Astrocyte (in vitro differentiated cells and primary cell): ENCODE results near the gene HABP4. TPM values are rescaled to one million over a fixed set of nuclear protein-coding genes. Genes with fewer than 3 reads are reported as not detected.

Source experiments
- DNase-seq: peaks from one replicate; pipeline ENCODE4 v3.0.0-alpha.2; 2010; ENCODE audit warnings: low read depth
- FAIRE-seq: peaks from 2 replicates; lab custom pipeline; 2011; peaks lifted over from hg19 to GRCh38; lab: Jason Lieb, UNC
- H2AFZ ChIP-seq: 2 replicates; pipeline ENCODE4 v1.6.0; 2012; ENCODE audit warnings: low read depth, low read length, inconsistent platforms
- H3K27ac ChIP-seq: 2 replicates; pipeline ENCODE4 v1.5.1; 2011; ENCODE audit warnings: low read depth, low read length, inconsistent platforms
- H3K27me3 ChIP-seq: 2 replicates; pipeline ENCODE4 v1.6.0; 2011; ENCODE audit warnings: low read length, inconsistent platforms; ENCODE audit not compliant: insufficient read depth
- H3K36me3 ChIP-seq: 2 replicates; pipeline ENCODE4 v1.5.1; 2011; ENCODE audit warnings: low read length, inconsistent platforms; ENCODE audit not compliant: insufficient read depth
- H3K4me1 ChIP-seq: 2 replicates; pipeline ENCODE4 v1.5.1; 2011; ENCODE audit warnings: low read length, inconsistent platforms; ENCODE audit not compliant: insufficient read depth
- H3K4me2 ChIP-seq: 2 replicates; pipeline ENCODE4 v1.6.0; 2012; ENCODE audit warnings: low read length, inconsistent platforms
- H3K4me3 ChIP-seq: 2 replicates; pipeline ENCODE4 v1.5.1; 2011; ENCODE audit warnings: low read depth, mild to moderate bottlenecking, low read length, inconsistent platforms; ENCODE audit not compliant: insufficient read depth
- H3K79me2 ChIP-seq: 2 replicates; pipeline ENCODE4 v1.6.0; 2012; ENCODE audit warnings: mild to moderate bottlenecking, low read length, inconsistent platforms; ENCODE audit not compliant: insufficient read depth
- H3K9ac ChIP-seq: 2 replicates; pipeline ENCODE4 v1.6.0; 2012; ENCODE audit warnings: mild to moderate bottlenecking, low read length, inconsistent platforms
- H3K9me3 ChIP-seq: 2 replicates; pipeline ENCODE4 v1.5.1; 2012; ENCODE audit warnings: low read depth, mild to moderate bottlenecking, low read length, inconsistent platforms; ENCODE audit not compliant: insufficient read depth
- H4K20me1 ChIP-seq: 2 replicates; pipeline ENCODE4 v1.6.0; 2012; ENCODE audit warnings: low read length, inconsistent platforms; ENCODE audit not compliant: insufficient read depth
- H3K27ac Mint-ChIP-seq: one replicate; pipeline ENCODE4 v1.8.0; 2021; ENCODE audit warnings: mild to moderate bottlenecking, mixed read lengths; ENCODE audit not compliant: unreplicated experiment
- H3K27me3 Mint-ChIP-seq: one replicate; pipeline ENCODE4 v1.8.0; 2021; ENCODE audit warnings: low read depth, mixed read lengths; ENCODE audit not compliant: unreplicated experiment
- H3K36me3 Mint-ChIP-seq: one replicate; pipeline ENCODE4 v1.8.0; 2021; ENCODE audit warnings: low read depth, mixed read lengths; ENCODE audit not compliant: unreplicated experiment
- H3K4me1 Mint-ChIP-seq: one replicate; pipeline ENCODE4 v1.8.0; 2021; ENCODE audit warnings: low read depth, mixed read lengths; ENCODE audit not compliant: unreplicated experiment
- H3K4me3 Mint-ChIP-seq: one replicate; pipeline ENCODE4 v1.8.0; 2021; ENCODE audit warnings: mild to moderate bottlenecking, moderate library complexity, mixed read lengths; ENCODE audit not compliant: unreplicated experiment
- H3K9me3 Mint-ChIP-seq: one replicate; pipeline ENCODE4 v1.8.0; 2021; ENCODE audit warnings: mild to moderate bottlenecking, mixed read lengths; ENCODE audit not compliant: unreplicated experiment
- EZH2 ChIP-seq: IDR thresholded peaks from 2 replicates; pipeline ENCODE4 v1.6.1; 2012; ENCODE audit warnings: mild to moderate bottlenecking, low read length, inconsistent platforms; ENCODE audit not compliant: insufficient read depth
- total RNA-seq: library from RNA; stranded (reverse); gene quantifications from 2 replicates; pipeline ENCODE4 v1.2.1, GENCODE V29; 2021
- TF ChIP-seq, protein P1 (sequence below): IDR thresholded peaks from 2 replicates; pipeline ENCODE4 v1.5.1; 2011; ENCODE audit warnings: low read depth, mild to moderate bottlenecking, inconsistent platforms, low read length, moderate library complexity; ENCODE audit not compliant: insufficient read depth

The HABP4 gene
- total RNA-seq, 1 donor from 2014 or later, result 20.1 TPM

DNA sequence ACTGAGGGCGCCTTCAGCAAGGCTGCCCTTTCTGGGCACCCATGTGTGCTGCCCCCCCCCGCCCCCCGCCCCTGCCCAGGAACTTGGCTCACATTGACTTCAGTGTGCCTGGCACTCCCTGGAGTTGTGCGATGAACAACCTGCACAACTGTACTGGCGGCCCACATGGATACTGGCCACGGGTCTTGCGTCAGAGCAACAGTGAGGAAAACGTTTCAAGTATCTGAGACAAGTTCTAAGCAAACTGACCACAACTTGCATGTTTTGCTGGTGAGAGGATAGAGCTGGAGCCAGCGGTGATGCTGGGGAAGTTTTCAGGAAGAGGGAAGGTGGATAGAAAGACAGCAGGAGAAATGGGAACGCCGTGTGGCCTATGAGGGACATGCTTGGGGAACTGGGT is 45.4 kb downstream of the HABP4 start:
- Histone ChIP-seq H2AFZ (no peak overlapping the region), H3K9me3 (no peaks in the 10 kb centered on the region), H3K27ac (no peak overlapping the region), H3K4me2 (no peak overlapping the region), H3K9ac (no peak overlapping the region), H3K36me3 (peaks cover 7% of the 10 kb centered on the region), H3K27me3 (no peaks in the 10 kb centered on the region), H4K20me1 (no peaks in the 10 kb centered on the region), H3K4me1 (peaks cover 4% of the 10 kb centered on the region), H3K4me3 (no peak overlapping the region), H3K79me2 (no peaks in the 10 kb centered on the region)
- no peak overlapping the region for H3K4me3 Mint-ChIP-seq
- H3K9me3 Mint-ChIP-seq, result no peaks in the 10 kb centered on the region
- FAIRE-seq, result peak; percentile 67
- no peak for TF ChIP-seq EZH2
- TF ChIP-seq, protein P1, sequence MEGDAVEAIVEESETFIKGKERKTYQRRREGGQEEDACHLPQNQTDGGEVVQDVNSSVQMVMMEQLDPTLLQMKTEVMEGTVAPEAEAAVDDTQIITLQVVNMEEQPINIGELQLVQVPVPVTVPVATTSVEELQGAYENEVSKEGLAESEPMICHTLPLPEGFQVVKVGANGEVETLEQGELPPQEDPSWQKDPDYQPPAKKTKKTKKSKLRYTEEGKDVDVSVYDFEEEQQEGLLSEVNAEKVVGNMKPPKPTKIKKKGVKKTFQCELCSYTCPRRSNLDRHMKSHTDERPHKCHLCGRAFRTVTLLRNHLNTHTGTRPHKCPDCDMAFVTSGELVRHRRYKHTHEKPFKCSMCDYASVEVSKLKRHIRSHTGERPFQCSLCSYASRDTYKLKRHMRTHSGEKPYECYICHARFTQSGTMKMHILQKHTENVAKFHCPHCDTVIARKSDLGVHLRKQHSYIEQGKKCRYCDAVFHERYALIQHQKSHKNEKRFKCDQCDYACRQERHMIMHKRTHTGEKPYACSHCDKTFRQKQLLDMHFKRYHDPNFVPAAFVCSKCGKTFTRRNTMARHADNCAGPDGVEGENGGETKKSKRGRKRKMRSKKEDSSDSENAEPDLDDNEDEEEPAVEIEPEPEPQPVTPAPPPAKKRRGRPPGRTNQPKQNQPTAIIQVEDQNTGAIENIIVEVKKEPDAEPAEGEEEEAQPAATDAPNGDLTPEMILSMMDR, result no peak
- peaks cover 19% of the 10 kb centered on the region for H3K4me1 Mint-ChIP-seq
- peaks cover 12% of the 10 kb centered on the region for H3K36me3 Mint-ChIP-seq
- no peak overlapping the region for H3K27ac Mint-ChIP-seq
- DNase-seq, result peak; percentile 97
- H3K27me3 Mint-ChIP-seq, result no peaks in the 10 kb centered on the region

DNA sequence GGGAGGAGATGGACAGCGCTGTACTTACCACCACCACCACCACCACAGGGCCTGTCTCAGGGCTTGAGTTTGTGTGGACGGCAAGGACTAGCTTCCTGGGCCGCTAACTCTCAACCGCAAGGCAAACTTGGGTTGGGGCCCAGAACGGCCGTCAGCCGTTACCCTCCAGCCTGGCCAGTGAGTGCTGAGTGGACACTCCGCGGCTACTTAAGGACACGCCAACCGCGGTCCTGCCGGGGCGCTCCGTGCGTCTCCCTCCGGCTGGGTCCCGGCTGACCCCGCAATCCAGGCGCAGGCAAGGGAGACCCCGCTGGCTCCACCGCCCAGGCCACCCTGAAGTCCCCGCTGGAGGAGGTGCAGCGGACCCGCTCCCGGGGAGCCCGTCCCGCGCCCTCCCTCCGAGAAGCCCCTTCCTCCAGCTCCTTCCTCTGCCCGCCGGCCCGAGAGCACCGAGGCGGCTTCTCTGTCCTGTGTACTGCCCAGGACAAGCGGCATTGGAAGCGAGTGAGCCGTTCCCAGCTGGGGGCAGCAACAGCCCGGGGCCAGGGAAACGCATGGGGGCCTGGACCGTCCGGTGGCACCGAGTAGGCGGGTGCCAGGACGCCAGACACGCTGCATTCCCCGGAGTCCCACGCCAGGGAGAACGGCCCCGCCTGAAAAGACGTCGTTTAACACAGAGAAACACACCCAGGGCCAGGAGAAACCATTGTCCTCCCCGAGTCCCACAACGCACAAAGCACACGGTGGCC is 46.6 kb downstream of the HABP4 start:
- Histone ChIP-seq H3K9ac (no peak overlapping the region), H3K9me3 (no peaks in the 10 kb centered on the region), H3K4me1 (peaks cover 4% of the 10 kb centered on the region), H4K20me1 (no peaks in the 10 kb centered on the region), H3K4me2 (no peak overlapping the region), H3K27ac (no peak overlapping the region), H3K27me3 (no peaks in the 10 kb centered on the region), H2AFZ (no peak overlapping the region), H3K4me3 (no peak overlapping the region), H3K36me3 (peaks cover 3% of the 10 kb centered on the region), H3K79me2 (no peaks in the 10 kb centered on the region)
- H3K4me3 Mint-ChIP-seq, result no peak overlapping the region
- H3K27me3 Mint-ChIP-seq, result no peaks in the 10 kb centered on the region
- DNase-seq (no peak), FAIRE-seq (no peak)
- H3K27ac Mint-ChIP-seq, result no peak overlapping the region
- H3K9me3 Mint-ChIP-seq, result no peaks in the 10 kb centered on the region
- TF ChIP-seq, protein P1, result no peak
- TF ChIP-seq EZH2, result no peak
- H3K4me1 Mint-ChIP-seq, result peaks cover 29% of the 10 kb centered on the region
- H3K36me3 Mint-ChIP-seq, result peaks cover 9% of the 10 kb centered on the region

DNA sequence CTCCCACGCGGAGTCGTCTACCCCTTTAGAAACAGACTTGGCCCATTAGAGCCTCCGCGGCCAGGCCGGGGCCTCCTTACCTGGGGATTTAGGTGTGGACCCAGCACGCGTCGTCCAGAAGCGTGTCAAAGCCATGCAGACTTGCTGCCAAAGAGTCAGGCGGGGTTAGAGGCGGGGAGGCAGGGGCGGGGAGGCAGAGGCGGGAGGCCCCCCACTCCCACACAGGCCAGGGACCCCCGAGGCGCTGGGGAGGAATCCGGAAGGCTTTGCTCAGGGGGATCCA is 47.1 kb downstream of the HABP4 start:
- Histone ChIP-seq H4K20me1 (no peaks in the 10 kb centered on the region), H3K79me2 (no peaks in the 10 kb centered on the region), H3K27me3 (no peaks in the 10 kb centered on the region), H3K4me2 (no peak overlapping the region), H3K9me3 (no peaks in the 10 kb centered on the region), H3K27ac (no peak overlapping the region), H3K9ac (no peak overlapping the region), H3K36me3 (peaks cover under 1% of the 10 kb centered on the region), H2AFZ (no peak overlapping the region), H3K4me1 (peaks cover 4% of the 10 kb centered on the region), H3K4me3 (no peak overlapping the region)
- Mint-ChIP-seq H3K27ac (no peak overlapping the region), H3K27me3 (no peaks in the 10 kb centered on the region), H3K4me3 (no peak overlapping the region), H3K36me3 (peaks cover 7% of the 10 kb centered on the region), H3K9me3 (no peaks in the 10 kb centered on the region), H3K4me1 (peaks cover 30% of the 10 kb centered on the region)
- DNase-seq, result no peak
- FAIRE-seq, result no peak
- no peak for TF ChIP-seq EZH2
- TF ChIP-seq, protein P1, result no peak
